NCI-H146 (cell line): ENCODE data around the gene SPIRE1.
"Not testable (repeated sequence)": the region's sequence is repeated elsewhere in the genome, so short reads cannot be mapped to it uniquely, and the experiment has no call there.

Experiments used
- DNase-seq: peaks from one replicate; lab custom pipeline; 2025; lab: John Stamatoyannopoulos, UW

SPIRE1 gene

GRCh38 chr18:12552879-12553242 lies 105.0 kb downstream of the SPIRE1 start:
- DNase-seq: no peak

DNA sequence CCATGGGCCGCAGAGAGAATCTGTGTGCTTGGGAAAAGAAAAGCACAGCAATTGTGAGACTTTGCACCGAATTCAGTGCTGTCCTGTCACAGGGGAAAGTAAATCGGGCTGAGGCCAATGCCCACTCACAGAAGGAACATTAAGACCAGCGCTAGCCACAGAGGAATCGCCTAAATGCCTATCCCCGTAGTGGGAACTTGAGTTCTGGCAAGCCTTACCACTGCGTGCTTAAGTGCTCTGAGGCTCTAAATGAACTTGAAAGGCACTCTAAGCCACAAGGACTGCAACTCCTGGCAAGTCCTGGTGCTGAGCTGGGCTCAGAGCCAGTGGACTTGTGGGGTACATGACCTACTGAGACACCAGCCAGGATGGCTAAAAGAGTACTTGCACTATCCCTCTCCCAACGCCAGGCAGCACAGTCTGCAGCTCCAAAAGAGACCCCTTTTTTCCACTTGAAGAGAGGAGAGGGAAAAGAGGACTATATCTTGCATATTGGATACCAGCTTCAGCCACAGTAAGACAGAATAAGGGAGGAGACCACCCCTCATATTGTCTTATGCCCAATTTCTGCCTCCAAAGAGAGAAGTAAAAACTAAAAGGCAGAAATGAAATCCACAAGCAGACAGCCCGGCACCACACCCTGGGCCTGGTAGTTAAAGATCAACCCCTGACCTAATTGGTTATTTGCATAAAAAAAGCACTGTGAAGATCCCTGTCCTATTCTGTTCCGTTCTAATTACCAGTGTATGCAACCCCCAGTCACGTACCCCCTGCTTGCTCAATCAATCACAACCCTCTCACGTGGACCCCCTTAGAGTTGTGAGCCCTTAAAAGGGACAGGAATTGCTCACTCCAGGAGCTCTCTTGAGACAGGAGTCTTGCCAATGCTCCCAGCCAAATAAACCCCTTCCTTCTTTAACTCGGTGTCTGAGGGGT lies 105.7 kb downstream of the SPIRE1 start:
- DNase-seq: peak; percentile 45

- peak; percentile 79 for DNase-seq
Observed at GRCh38 chr18:12551466-12551865, 106.4 kb downstream of the SPIRE1 start.

DNA sequence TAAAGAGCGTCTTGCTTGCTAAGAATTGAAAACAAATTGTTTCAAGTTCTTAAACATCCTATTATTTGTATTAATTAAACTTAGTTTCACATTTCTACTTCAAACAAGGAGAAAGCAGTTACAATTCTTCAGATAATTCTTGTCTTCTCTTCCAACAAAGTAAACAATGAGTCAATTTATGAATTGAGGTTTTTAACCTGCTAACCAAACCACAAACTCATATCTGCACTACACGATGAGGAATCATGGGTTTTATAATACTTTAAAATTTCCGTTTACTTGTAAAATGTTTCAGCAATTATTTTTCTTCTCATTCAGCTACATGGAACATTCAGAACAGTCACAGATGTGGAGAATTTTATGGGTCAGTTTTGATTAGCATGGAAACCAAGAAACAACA lies 114.2 kb downstream of the SPIRE1 start:
- DNase-seq: no peak

DNA sequence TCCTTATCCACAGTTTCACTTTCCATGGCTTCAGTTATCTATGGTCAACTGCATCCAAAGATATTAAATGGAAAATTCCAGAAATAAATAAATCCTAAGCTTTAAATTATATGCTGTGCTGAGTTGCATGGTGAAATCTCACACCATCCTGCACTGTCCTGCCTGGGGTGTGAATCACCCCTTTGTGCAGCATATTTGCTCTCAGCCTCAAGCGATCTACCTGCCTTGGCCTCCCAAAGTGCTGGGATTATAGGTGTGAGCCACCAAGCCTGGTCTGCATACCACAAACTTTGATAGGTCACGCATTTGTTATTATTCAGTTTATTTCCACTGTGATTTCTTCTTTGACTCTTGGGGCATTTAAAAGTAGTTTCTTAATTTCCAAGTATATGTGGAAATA lies 117.2 kb downstream of the SPIRE1 start:
- no peak for DNase-seq

- not testable (repeated sequence) for DNase-seq
Observed at GRCh38 chr18:12539158-12539557, 118.7 kb downstream of the SPIRE1 start.

DNA sequence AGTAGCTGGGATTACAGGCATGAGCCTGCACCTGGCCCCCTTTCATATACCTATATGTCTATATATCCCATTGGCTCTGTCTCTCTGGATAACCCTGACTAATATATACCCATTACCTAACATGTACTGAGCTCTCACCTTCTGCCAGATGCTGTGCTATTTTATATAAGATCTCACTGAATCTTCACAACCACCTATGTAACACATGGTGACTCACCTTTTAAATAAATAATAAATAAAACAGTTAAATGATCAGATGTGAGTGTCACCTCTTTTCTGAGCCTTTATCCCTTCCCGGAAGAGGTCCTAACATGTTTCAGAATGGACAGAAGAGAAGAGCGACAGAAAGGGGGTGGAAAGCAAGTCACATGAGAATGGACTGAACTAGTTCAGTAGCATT lies 123.1 kb downstream of the SPIRE1 start:
- no peak for DNase-seq

DNA sequence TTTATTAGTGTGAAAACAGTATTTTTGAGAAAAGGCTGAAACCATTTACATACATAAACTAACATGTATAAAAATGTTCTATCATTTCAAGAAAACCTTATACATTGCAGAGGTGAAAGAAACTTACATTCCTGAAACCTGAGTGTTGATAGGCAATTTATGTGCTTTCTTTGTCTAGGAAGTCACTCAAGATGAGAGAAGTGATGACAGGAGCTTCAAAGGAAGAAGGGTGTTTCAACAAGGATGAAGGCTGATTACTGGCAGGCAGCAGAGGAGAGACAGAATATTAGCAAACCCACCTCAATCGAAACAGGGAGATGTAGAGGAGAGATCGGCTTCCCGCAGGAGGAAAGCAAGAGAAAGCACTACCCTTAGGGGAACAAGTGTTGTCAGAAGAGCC lies 125.2 kb downstream of the SPIRE1 start:
- no peak for DNase-seq

- DNase-seq: peak; percentile 63
Observed at GRCh38 chr18:12531749-12532148, 126.2 kb downstream of the SPIRE1 start.

- DNase-seq: no peak
Observed at GRCh38 chr18:12520442-12520992, 137.4 kb downstream of the SPIRE1 start.

GRCh38 chr18:12518832-12519531 lies 138.9 kb downstream of the SPIRE1 start:
- DNase-seq: no peak

GRCh38 chr18:12518326-12518725 lies 139.6 kb downstream of the SPIRE1 start:
- no peak for DNase-seq

- DNase-seq: no peak
Observed at GRCh38 chr18:12517142-12517825, 140.6 kb downstream of the SPIRE1 start.

DNA sequence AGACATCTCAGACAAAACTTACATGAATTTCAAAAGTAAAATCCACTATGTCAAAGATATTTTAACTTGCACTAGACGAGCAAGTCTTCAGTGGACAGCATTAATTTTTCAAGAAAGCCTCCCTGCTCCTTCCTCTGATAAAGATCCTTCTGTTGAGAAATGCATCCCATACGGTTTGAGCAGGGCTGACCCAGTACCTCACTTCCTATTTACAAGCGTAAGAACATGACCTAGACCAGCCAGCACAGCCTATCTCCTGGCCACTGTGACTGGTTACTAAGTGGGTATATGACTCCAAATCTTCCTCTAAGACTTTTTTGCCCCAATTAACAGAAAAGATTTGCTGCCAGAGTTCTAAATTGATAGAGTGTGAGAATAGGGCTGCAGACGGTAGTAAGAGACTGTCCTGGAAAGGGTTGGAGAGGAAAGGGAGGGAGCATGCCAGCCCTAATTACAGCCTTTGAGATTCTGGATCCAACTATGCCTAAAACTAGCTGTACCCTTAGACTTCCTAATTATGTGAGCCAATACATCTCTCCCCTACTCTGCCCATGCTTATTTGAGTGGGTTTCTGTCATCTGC lies 141.8 kb downstream of the SPIRE1 start:
- DNase-seq: no peak

DNA sequence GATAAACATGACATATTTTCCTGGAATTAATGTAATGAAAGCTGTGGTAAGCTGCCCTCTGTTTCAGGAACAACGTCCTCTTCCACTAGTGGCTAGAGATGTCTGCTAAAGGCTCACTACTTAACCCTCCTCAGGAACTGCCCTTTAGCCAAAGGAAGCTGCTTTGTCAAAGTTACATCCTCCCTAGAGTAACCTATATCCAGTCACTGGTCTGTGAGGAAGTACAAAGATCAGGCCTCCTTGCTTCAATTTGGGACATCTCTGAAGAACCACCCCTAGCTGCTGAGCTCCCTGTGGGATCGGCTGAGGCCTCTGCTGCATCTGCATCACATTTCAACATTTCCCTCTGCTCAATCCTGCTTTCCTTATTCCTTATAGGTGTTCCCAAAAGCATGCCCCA lies 142.4 kb downstream of the SPIRE1 start:
- no peak for DNase-seq

GRCh38 chr18:12507007-12507406 lies 150.9 kb downstream of the SPIRE1 start:
- no peak for DNase-seq

- no peak for DNase-seq
Observed at GRCh38 chr18:12500986-12501385, 156.9 kb downstream of the SPIRE1 start.

- no peak for DNase-seq
Observed at GRCh38 chr18:12497839-12498238, 160.1 kb downstream of the SPIRE1 start.

DNA sequence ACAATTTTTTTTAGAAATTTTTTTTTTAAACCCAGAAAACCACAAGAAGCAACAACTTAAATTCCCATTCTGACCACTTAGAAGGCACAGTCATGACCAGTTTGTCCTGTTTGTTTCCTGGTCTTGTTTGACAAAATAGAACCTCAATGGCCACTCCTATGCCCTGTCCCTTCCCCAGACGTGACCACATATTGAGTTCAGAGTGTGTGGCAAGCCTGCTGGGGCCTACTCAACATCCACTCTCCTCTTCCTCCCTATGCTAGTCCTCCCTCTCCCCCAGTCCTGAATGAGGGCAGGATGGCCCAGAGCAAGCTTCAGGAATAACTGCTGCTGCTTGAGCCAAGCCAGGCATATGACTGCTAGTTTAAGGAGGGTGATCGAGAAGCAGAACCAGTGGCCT lies 160.6 kb downstream of the SPIRE1 start:
- DNase-seq: no peak

DNA sequence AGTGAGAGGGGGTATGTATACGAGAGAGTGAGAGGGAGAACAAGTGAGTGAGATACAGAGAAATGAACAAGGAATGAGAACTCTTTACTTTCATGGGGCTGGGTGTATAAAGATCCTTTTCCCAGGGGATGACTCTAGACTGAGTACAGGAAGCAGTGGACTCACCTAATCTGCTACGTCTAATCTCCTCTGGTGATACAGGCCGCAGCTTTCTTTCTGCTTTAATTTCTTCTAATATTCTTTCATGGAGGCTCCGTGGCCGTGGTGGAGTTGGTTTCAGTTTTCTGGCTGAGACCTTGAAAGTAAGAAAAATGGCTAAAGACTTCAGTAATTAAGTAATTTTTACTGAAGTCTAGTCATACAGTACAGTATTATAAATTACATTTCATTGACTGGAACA lies 165.0 kb downstream of the SPIRE1 start:
- no peak for DNase-seq

DNA sequence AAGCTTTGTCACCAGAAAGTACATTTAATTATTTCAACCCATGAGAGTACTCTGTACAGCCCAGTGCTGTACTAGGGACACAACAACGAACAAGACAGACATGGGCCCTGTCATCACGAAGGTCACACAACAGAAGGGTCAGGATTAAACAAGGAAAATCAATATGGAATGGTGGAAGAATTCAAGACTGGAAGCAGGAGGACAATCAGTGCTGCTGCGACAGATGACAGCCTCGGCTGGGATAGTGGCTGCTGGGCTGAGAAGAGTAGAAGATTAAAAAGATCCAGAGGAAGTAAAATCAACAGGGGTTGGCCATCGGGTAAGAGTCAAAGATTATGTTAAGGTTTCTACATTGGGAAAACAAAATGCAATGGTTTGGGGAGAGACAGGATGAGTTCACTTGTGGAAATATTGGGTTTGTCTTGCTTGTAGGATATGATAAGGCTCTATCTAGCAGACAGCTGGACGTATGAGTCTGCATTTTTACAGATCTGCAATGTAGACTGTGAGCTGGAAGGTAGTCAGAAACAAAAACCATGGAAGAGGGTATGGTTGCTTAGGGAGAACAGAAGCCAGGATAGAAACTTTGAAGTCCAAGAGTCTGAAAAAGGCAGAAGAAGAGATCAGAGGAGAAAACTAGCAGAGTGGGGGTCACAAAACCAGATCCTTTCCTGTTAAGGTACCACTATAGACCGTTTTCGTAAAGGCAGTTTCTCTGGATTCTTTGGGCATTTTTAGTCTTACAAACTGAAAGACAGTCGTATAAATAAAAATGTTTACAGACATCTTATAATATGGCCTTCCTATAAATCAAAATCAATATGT lies 166.1 kb downstream of the SPIRE1 start:
- DNase-seq: no peak
